SK-N-SH treated with all-trans-retinoic acid at 6 μM for 48 hours (cell line): ENCODE data around the gene TMIE.

Experiments
- ATAC-seq: fragments of 200-7000 bp; cut with Tn5 transposase; 3 replicates; pipeline ENCODE4 v1.9.1; 2020; ENCODE audit warnings: mild to moderate bottlenecking, moderate library complexity
- ARNTL ChIP-seq: fragments of 450-650 bp; formaldehyde crosslinking; IDR thresholded peaks from 2 replicates; pipeline ENCODE4 v1.5.0; 2020; ENCODE audit warnings: low read depth, mild to moderate bottlenecking, moderate library complexity, borderline replicate concordance
- BACH2 ChIP-seq: fragments of 250-450 bp; sonication (Bioruptor Pico); IDR thresholded peaks from 2 replicates; pipeline ENCODE4 v1.9.0; 2021; ENCODE audit warnings: mild to moderate bottlenecking, borderline replicate concordance
- CREB5 ChIP-seq: fragments of 250-450 bp; sonication (Bioruptor Pico); IDR thresholded peaks from 2 replicates; pipeline ENCODE4 v1.5.1; 2020; ENCODE audit warnings: low read depth, mild to moderate bottlenecking, moderate library complexity
- CSDC2 ChIP-seq: fragments of 250-450 bp; sonication (Bioruptor Pico); IDR thresholded peaks from 2 replicates; pipeline ENCODE4 v1.5.0; 2020; ENCODE audit warnings: mild to moderate bottlenecking, moderate library complexity
- CSRNP3 ChIP-seq: fragments of 250-450 bp; sonication (Bioruptor Pico); IDR thresholded peaks from 2 replicates; pipeline ENCODE4 v1.5.1; 2021; ENCODE audit warnings: mild to moderate bottlenecking, moderate library complexity
- ESRRG ChIP-seq: fragments of 250-450 bp; sonication (Bioruptor Pico); IDR thresholded peaks from 2 replicates; pipeline ENCODE4 v1.6.1; 2021; ENCODE audit warnings: mild to moderate bottlenecking
- GLIS3 ChIP-seq: fragments of 250-450 bp; sonication (Bioruptor Pico); IDR thresholded peaks from 2 replicates; pipeline ENCODE4 v1.5.0; 2020; ENCODE audit warnings: mild to moderate bottlenecking, moderate library complexity
- ISL1 ChIP-seq: fragments of 250-450 bp; sonication (Bioruptor Pico); IDR thresholded peaks from 2 replicates; pipeline ENCODE4 v2.1.2; 2022; ENCODE audit warnings: mild to moderate bottlenecking, moderate library complexity
- OSR1 ChIP-seq: fragments of 250-450 bp; sonication (Bioruptor Pico); IDR thresholded peaks from 2 replicates; pipeline ENCODE4 v1.8.0; 2022; ENCODE audit warnings: moderate library complexity, mild to moderate bottlenecking, inconsistent platforms
- PATZ1 ChIP-seq: fragments of 250-450 bp; sonication (Bioruptor Pico); IDR thresholded peaks from 2 replicates; pipeline ENCODE4 v1.8.0; 2020; ENCODE audit warnings: mild to moderate bottlenecking, moderate library complexity, borderline replicate concordance
- POU6F1 ChIP-seq: fragments of 250-450 bp; sonication (Bioruptor Pico); IDR thresholded peaks from 2 replicates; pipeline ENCODE4 v1.8.0; 2021; ENCODE audit warnings: low read depth, mild to moderate bottlenecking, moderate library complexity, borderline replicate concordance
- PPARA ChIP-seq: fragments of 250-450 bp; sonication (Bioruptor Pico); IDR thresholded peaks from 2 replicates; pipeline ENCODE4 v1.5.0; 2020; ENCODE audit warnings: mild to moderate bottlenecking, borderline replicate concordance
- RARB ChIP-seq: fragments of 250-450 bp; sonication (Bioruptor Pico); IDR thresholded peaks from 2 replicates; pipeline ENCODE4 v1.8.0; 2021; ENCODE audit warnings: mild to moderate bottlenecking, moderate library complexity
- TOX ChIP-seq: fragments of 250-450 bp; sonication (Bioruptor Pico); IDR thresholded peaks from 2 replicates; pipeline ENCODE4 v1.8.0; 2021; ENCODE audit warnings: mild to moderate bottlenecking, moderate library complexity, borderline replicate concordance
- TSHZ2 ChIP-seq: fragments of 250-450 bp; sonication (Bioruptor Pico); IDR thresholded peaks from 2 replicates; pipeline ENCODE4 v1.5.0; 2020; ENCODE audit warnings: mild to moderate bottlenecking, moderate library complexity
- ZC3H10 ChIP-seq: fragments of 250-450 bp; sonication (Bioruptor Pico); IDR thresholded peaks from 2 replicates; pipeline ENCODE4 v1.5.1; 2021; ENCODE audit warnings: mild to moderate bottlenecking, moderate library complexity
- ZFP30 ChIP-seq: fragments of 450-650 bp; formaldehyde crosslinking; IDR thresholded peaks from 2 replicates; pipeline ENCODE4 v1.5.0; 2022; ENCODE audit warnings: mild to moderate bottlenecking, moderate library complexity
- ZNF565 ChIP-seq: fragments of 450-650 bp; formaldehyde crosslinking; conservative IDR thresholded peaks from 2 replicates; pipeline ENCODE4 v1.5.0; 2020; ENCODE audit warnings: low read depth, mild to moderate bottlenecking, moderate library complexity
- ZNF70 ChIP-seq: fragments of 450-650 bp; formaldehyde crosslinking; IDR thresholded peaks from 2 replicates; pipeline ENCODE4 v1.5.0; 2020; ENCODE audit warnings: mild to moderate bottlenecking, moderate library complexity
- ZNF8 ChIP-seq: fragments of 450-650 bp; formaldehyde crosslinking; IDR thresholded peaks from 2 replicates; pipeline ENCODE4 v1.5.0; 2020; ENCODE audit warnings: mild to moderate bottlenecking, moderate library complexity

The TMIE gene

GRCh38 chr3:46673151-46674030 is 27.8 kb upstream of the TMIE start:
- TF ChIP-seq TSHZ2 (CRISPR knock-in tag) = no peak
- no peak for TF ChIP-seq TOX (CRISPR knock-in tag)
- no peak for TF ChIP-seq ESRRG
- no peak for TF ChIP-seq RARB
- TF ChIP-seq ZNF70 (CRISPR knock-in tag) = no peak
- no peak for TF ChIP-seq PPARA (CRISPR knock-in tag)
- TF ChIP-seq CSRNP3 = no peak
- TF ChIP-seq OSR1 (CRISPR knock-in tag) = no peak
- no peak for TF ChIP-seq ZNF8 (CRISPR knock-in tag)
- TF ChIP-seq POU6F1 (CRISPR knock-in tag) = no peak
- no peak for TF ChIP-seq CREB5
- no peak for TF ChIP-seq ZFP30
- TF ChIP-seq BACH2 (CRISPR knock-in tag) = no peak
- TF ChIP-seq ISL1 (CRISPR knock-in tag) = no peak
- TF ChIP-seq ARNTL (CRISPR knock-in tag) = no peak
- TF ChIP-seq PATZ1 (CRISPR knock-in tag) = no peak
- TF ChIP-seq, all 23 proteins: peak for 0
- no peak for ATAC-seq

GRCh38 chr3:46674031-46674845 is 27.0 kb upstream of the TMIE start:
- TF ChIP-seq GLIS3 (CRISPR knock-in tag) (no peak), ZC3H10 (no peak), PPARA (CRISPR knock-in tag) (no peak), POU6F1 (CRISPR knock-in tag) (no peak), ZNF565 (CRISPR knock-in tag) (no peak), TOX (CRISPR knock-in tag) (no peak), CSDC2 (CRISPR knock-in tag) (no peak), ESRRG (no peak), ISL1 (CRISPR knock-in tag) (no peak), ZNF70 (CRISPR knock-in tag) (no peak), ZFP30 (no peak)
- TF ChIP-seq, all 23 proteins: peak for 0
- no peak for ATAC-seq
